ENCODE measurements around the gene GOLGA6L2. TPM values are rescaled to one million over a fixed set of nuclear protein-coding genes. Genes with fewer than 3 reads are reported as not detected.
A peak's percentile ranks its signal among the peaks of the same experiment; 100 is the strongest.

GOLGA6L2 gene
- total and polyA plus RNA-seq, 4 donors, result not detected

DNA sequence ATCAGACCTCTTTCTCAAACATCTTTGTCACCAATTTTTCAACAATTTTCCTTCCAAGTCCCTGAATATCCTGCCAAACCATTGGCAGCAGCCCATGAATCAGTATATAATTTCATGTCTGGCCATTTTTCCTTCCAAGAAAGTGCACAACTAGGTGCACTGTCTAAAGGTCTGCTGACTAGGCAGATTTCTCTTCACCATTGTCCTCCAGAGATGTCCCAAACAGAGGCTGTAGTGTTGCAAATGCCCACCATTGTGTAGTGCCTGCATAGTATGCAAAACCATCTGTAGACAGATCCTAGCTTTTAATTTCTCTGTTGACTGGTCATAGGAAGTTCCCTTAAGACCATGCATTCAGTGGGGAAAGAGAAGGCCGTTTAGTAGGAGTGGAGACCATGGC is 25.0 kb upstream of the GOLGA6L2 start:
- no peaks in the 10 kb centered on the region for H3K36me3 ChIP-seq (ENCODE audit: control insufficient read depth in 4 of 4, insufficient read depth in 4 of 4, low read length in 4 of 4)
- H3K4me3 ChIP-seq, result no peak overlapping the region
- ATAC-seq (ENCODE audit: insufficient read depth, low FRiP score) (no peak), DNase-seq (no peak)
- H3K27me3 ChIP-seq (ENCODE audit: control insufficient read depth in 3 of 3, insufficient read depth in 3 of 3, low read length in 2 of 3), result no peaks in the 10 kb centered on the region
- no peaks in the 10 kb centered on the region for H3K4me1 ChIP-seq (ENCODE audit: control insufficient read depth in 5 of 5, insufficient read depth in 5 of 5, low read length in 5 of 5)
- H3K27ac ChIP-seq (ENCODE audit: low read depth in 1 of 2, low read length in 1 of 2), result no peak overlapping the region
- TF ChIP-seq, protein P1, sequence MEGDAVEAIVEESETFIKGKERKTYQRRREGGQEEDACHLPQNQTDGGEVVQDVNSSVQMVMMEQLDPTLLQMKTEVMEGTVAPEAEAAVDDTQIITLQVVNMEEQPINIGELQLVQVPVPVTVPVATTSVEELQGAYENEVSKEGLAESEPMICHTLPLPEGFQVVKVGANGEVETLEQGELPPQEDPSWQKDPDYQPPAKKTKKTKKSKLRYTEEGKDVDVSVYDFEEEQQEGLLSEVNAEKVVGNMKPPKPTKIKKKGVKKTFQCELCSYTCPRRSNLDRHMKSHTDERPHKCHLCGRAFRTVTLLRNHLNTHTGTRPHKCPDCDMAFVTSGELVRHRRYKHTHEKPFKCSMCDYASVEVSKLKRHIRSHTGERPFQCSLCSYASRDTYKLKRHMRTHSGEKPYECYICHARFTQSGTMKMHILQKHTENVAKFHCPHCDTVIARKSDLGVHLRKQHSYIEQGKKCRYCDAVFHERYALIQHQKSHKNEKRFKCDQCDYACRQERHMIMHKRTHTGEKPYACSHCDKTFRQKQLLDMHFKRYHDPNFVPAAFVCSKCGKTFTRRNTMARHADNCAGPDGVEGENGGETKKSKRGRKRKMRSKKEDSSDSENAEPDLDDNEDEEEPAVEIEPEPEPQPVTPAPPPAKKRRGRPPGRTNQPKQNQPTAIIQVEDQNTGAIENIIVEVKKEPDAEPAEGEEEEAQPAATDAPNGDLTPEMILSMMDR (IDR thresholded peaks at IDR 0.05; ENCODE audit: control extremely low read depth, extremely low read depth), result no peak
- no peaks in the 10 kb centered on the region for H3K9me3 ChIP-seq (ENCODE audit: control insufficient read depth in 4 of 4, insufficient read depth in 3 of 4, low read length in 3 of 4)
- 59 to 61% methylated on average over 1 of the region's 1 CpG for WGBS, 2 donors
- no peak overlapping the region for H3K9ac ChIP-seq (ENCODE audit: insufficient read depth in 1 of 2, low read length in 2 of 2)

DNA sequence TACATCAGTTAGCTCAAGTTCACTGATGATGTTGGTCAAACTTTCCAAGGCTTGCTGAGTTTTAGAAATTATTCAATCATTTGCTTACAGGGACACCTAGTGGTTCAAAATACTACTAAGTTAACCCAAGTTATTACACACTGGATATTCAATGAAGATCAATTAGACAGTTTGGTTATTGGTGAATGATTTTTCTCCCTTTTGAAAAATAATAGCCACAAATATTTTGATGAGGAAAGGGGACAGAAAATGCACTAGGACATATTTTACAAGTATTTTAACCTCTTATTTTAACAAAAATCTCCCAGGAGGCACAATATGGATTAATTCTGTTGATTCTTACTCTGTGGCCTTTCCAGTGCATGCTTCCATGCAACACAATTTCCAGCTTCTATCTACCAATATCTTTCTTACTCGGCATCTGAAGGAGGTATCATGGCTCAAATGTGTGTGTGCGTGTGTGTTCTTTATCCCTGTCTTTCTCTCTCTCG is 20.1 kb upstream of the GOLGA6L2 start:
- ATAC-seq (ENCODE audit: insufficient read depth, low FRiP score), result no peak
- H3K9ac ChIP-seq (ENCODE audit: insufficient read depth in 1 of 2, low read length in 2 of 2), result no peak overlapping the region
- no peaks in the 10 kb centered on the region for H3K4me1 ChIP-seq (ENCODE audit: control insufficient read depth in 5 of 5, insufficient read depth in 5 of 5, low read length in 5 of 5)
- WGBS, 2 donors, result 76 to 87% methylated on average over 3 of the region's 3 CpGs
- DNase-seq, result peak in 2 of 3 donors; percentile 42 to 60
- H3K27me3 ChIP-seq (ENCODE audit: control insufficient read depth in 3 of 3, insufficient read depth in 3 of 3, low read length in 2 of 3), result no peaks in the 10 kb centered on the region
- H3K36me3 ChIP-seq (ENCODE audit: control insufficient read depth in 4 of 4, insufficient read depth in 4 of 4, low read length in 4 of 4), result no peaks in the 10 kb centered on the region
- TF ChIP-seq, protein P1 (IDR thresholded peaks at IDR 0.05; ENCODE audit: control extremely low read depth, extremely low read depth), result no peak
- H3K4me3 ChIP-seq, result no peak overlapping the region
- no peaks in the 10 kb centered on the region for H3K9me3 ChIP-seq (ENCODE audit: control insufficient read depth in 4 of 4, insufficient read depth in 3 of 4, low read length in 3 of 4)
- H3K27ac ChIP-seq (ENCODE audit: low read depth in 1 of 2, low read length in 1 of 2), result no peak overlapping the region

DNA sequence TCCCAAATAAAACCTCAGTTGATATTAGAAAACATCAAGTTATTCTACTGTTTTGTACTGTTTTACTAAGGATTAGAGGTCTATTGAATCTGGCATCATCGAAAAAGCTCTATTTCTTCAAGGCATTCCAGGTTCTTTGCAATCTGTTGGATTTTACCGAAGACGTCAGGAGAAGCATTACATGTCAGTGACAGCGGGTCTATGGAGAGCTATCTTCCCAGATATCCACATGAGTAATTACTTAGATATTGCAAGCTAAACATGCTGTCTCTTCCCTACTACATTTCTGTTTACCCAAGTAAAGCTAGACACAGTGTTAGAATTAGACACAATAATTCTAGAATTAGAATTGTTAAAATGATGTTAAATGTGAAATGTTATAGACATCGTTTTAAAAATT is 10.8 kb upstream of the GOLGA6L2 start:
- Histone ChIP-seq H3K9ac (ENCODE audit: insufficient read depth in 1 of 2, low read length in 2 of 2) (no peak overlapping the region), H3K27ac (ENCODE audit: low read depth in 1 of 2, low read length in 1 of 2) (no peak overlapping the region), H3K36me3 (ENCODE audit: control insufficient read depth in 4 of 4, insufficient read depth in 4 of 4, low read length in 4 of 4) (no peaks in the 10 kb centered on the region), H3K27me3 (ENCODE audit: control insufficient read depth in 3 of 3, insufficient read depth in 3 of 3, low read length in 2 of 3) (no peaks in the 10 kb centered on the region), H3K9me3 (ENCODE audit: control insufficient read depth in 4 of 4, insufficient read depth in 3 of 4, low read length in 3 of 4) (peaks cover 0 to 2% (median 0%) of the 10 kb centered on the region in 4 donors), H3K4me1 (ENCODE audit: control insufficient read depth in 5 of 5, insufficient read depth in 5 of 5, low read length in 5 of 5) (no peaks in the 10 kb centered on the region), H3K4me3 (no peak overlapping the region)
- ATAC-seq (ENCODE audit: insufficient read depth, low FRiP score) (no peak), DNase-seq (no peak)
- TF ChIP-seq, protein P1 (IDR thresholded peaks at IDR 0.05; ENCODE audit: control extremely low read depth, extremely low read depth), result no peak
- WGBS, 2 donors, result 67 to 80% methylated on average over 5 of the region's 5 CpGs
